ENCODE results near the gene GOT1.

DNA sequence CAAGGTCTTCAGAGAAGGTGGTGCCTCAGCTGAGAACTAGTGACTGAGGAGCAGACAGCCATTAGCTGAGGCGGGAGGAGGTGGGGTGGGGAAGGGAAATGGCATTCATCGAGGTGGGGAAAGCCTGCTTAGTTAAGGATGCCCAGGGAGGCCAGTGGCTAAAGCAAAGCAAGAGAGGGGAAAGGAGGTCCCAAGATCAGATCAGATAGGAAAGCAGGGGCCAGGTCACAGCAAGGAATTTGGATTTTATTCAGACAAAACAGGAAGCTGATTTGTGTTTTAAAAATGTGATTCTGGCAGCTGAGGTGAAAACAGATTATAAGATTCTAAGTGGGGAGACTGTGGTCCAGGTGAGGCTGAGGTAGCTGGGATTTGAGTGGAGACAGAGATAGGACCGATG lies 55.5 kb downstream of the GOT1 start:
- TF ChIP-seq, protein P1, sequence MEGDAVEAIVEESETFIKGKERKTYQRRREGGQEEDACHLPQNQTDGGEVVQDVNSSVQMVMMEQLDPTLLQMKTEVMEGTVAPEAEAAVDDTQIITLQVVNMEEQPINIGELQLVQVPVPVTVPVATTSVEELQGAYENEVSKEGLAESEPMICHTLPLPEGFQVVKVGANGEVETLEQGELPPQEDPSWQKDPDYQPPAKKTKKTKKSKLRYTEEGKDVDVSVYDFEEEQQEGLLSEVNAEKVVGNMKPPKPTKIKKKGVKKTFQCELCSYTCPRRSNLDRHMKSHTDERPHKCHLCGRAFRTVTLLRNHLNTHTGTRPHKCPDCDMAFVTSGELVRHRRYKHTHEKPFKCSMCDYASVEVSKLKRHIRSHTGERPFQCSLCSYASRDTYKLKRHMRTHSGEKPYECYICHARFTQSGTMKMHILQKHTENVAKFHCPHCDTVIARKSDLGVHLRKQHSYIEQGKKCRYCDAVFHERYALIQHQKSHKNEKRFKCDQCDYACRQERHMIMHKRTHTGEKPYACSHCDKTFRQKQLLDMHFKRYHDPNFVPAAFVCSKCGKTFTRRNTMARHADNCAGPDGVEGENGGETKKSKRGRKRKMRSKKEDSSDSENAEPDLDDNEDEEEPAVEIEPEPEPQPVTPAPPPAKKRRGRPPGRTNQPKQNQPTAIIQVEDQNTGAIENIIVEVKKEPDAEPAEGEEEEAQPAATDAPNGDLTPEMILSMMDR (IDR thresholded peaks at IDR 0.05), result no peak
- TF ChIP-seq POLR2A (IDR thresholded peaks at IDR 0.05), result no peak

Data from esophagus squamous epithelium (tissue), 4 donors.